Limb (tissue), 2 donors: ENCODE measurements around the gene ACOT9.
A peak's percentile ranks its signal among the peaks of the same experiment; 100 is the strongest.
"Not testable (repeated sequence)": the region's sequence is repeated elsewhere in the genome, so short reads cannot be mapped to it uniquely, and the experiment has no call there.

ENCODE experiments used
- DNase-seq, 2 donors: peaks; one replicate each; pipeline ENCODE4 v3.0.0-alpha.2; 2016; ENCODE audit errors: extremely low spot score in 2 of 2

ACOT9 gene

DNA sequence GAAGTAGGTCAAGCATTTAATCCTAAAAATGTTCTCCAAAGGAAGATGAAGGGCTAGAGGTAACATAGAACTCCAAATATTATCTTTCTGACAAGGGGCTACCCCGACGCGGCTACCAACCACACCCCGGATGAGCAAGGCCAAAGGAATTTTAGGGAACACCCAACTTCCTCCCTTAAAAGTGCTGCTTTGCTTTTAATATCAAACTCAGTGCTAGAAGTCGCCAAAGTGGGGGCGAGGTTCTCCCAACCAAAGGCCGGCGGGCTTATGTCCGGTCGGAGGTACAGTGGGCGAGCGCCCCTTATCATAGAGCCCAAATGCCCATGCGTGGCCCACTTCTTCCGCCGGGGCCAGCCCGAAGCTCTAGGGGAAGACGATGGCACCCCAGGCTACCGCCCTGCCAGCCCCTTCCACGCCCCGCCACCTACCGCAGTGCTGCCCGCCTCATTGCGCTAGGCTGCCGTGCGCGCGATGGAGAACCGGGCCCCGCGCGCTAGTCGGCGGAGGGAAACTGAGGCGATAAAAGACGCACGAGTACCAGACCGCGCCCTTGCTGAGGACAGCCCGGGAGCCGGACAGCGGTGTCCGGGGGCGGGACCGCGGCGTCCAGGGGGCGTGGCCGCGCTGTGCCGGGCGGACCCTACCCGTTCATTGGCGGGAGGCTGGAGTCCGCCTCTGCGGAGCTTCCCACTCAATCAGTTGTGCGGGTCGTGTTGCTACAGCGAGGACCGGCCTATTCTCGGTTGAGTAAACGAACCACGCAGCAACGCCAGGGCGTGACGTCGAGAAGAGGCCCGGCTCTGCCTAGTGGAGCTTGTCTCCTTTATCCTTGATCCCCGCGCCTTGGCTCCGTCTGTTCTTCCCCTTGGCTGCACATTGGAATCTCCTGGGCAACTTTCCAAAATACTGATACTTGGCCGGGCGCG, at the start of gene ACOT9:
Gene ACOT9, minus strand, starts transcription at position 580 of the 926 bp plus-strand sequence. Its CDS starts 132 bp downstream, at position 448.
- peak; percentile 84 to 88 for DNase-seq

DNA sequence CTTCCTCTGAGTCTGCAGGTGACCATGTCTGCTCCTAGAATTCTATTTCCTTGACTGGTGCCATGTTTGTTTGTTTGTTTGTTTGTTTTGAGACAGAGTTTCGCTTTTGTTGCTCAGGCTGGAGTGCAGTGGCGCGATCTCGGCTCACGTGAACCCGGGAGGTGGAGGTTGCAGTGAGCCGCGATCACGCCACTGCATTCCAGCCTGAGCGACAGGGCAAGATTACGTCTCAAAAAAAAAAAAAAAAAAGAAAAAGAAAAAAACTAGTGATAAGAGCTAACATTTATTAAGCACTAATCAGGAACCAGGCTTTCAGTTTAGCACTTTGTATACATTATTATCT, 47.0 kb upstream of the ACOT9 start:
- DNase-seq, result no peak

DNA sequence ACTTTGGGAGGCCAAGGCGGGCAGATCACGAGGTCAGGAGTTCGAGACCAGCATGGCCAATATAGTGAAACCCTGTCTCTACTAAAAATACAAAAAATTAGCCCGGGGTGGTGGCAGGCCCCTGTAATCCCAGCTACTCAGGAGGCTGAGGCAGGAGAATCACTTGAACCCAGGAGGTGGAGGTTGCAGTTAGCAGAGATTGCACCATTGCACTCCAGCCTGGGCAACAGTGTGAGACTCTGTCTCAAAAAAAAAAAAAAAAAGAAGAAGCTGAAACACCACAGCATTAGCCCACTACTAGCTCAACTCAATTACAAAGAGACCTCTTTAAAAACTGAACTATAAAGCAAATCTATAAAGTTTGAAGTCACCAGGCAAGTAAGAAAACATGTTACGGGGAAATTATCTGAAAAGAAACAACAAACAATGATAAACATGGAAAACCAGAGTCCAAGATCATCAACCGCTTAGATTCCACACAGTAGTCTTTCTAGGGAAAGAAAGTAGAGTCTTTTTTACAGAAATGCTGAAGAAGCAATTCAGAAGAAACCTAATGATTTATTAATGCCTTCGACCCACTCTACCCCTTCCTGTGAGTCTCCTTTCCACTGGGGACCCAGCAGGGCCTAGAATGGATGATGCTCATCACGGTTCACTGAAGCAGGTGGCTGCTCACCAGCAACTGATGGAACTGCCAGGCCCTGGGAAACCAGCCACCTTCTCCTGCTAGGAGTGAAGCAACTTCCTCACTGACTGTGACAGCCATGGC, 46.5 kb upstream of the ACOT9 start:
- DNase-seq, result no peak

- no peak for DNase-seq
Measured at GRCh38 chrX:23788946-23789345, 45.9 kb upstream of the ACOT9 start.

GRCh38 chrX:23788521-23788920, 45.4 kb upstream of the ACOT9 start:
- DNase-seq, result no peak

DNA sequence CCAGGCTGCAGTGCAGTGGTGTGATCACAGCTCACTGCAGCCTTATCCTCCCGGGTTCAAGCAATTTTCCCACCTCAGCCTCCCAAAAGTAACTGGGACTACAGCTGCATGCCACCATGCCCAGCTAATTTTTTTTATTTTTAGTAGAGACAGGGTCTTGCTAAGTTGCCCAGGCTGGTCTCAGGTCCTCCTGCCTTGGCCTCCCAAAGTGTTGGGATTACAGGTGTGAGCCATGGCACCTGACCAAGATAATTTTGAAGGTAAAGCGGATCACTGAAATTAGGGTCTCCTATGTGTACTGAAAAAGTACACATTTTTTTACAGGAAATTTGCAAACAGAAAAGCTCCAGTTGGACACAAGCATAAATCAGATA, 44.7 kb upstream of the ACOT9 start:
- DNase-seq, result no peak

- DNase-seq, result no peak
Measured at GRCh38 chrX:23786268-23786815, 43.3 kb upstream of the ACOT9 start.

GRCh38 chrX:23785580-23785979, 42.5 kb upstream of the ACOT9 start:
- DNase-seq, result no peak

DNA sequence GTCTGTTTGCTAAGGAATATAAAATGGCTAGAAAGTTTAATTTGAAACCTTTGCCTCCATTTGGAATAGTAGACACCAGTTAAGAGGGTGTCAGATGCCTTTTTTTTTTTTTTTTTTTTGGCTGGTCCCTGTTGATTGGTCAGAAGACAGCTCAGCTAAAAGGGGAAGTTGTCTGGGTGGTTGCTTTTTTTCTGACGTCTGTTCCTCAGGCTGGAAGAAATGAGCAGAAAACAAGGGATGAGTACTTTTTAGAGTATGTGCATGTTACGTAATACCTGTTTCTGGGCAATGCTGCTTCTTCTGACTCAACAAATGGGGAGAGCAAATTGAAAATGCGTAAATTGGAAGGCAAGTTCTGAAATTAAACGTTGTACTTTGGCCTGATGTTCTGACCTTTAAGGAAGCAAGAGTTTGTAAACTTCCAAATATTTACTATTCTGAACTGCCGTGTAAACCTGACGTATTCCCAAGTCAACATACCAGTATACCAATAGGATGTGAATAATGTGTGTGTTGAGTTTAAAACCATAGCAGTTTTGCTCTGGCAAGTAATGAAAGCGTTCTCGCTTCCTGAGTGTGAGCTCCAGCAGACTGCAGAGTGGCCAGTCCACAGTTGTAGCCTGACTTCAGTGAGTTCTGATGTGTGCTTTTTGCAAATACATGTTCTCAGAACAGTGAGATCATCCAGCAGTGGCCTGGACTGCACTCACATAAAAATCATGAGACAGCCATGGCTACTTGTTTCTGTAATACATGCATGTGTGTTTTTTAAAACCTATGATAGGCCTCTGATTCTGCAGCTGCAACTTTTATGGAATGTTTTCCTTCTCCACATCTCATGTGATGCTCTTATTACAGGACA, 41.6 kb upstream of the ACOT9 start:
- no peak for DNase-seq

DNA sequence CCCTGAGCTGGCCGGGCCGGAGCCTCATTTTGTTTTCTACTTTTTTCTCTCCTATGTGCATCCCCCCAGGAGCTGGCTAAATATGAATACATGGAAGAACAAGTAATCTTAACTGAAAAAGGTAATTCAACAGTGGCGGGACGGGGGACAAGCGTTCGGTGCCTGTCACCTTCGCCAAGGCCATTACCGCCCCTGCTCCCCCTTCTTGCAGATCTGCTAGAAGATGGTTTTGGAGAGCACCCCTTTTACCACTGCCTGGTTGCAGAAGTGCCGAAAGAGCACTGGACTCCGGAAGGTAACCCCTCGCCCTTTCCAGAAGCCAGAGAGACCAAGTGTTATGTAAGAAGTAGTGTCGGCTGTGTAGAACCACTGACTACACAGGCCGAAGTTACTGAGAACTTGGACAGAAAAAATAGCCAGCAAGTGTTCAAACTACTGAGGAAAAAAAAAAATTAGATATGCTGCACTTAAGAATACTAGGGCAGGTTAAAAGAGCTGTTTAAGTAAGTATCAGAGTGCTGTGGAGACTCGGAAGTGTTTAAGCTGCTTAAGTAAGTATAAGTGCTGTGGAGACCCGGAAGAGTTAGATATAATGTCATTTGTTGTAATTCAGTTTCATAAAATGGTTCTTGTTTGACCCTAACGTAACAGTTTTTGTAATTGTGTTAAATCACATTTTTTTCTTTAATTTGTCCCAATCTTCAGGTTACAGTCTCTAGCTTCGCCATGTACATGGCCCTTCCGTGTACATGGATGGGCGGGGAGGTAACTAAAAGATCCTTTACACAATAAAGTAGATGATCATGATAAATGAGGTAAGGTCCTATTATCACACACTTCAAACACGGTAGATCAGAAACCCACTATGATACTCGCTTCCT, 40.8 kb upstream of the ACOT9 start:
- peak in 1 of 2 donors; percentile 41 for DNase-seq

- peak; percentile 92 to 93 for DNase-seq
Measured at GRCh38 chrX:23782863-23783588, 40.0 kb upstream of the ACOT9 start, which contains the start of gene SAT1. Gene SAT1, plus strand, starts transcription at chrX:23783173. Its CDS starts 179 bp downstream, at chrX:23783352.

DNA sequence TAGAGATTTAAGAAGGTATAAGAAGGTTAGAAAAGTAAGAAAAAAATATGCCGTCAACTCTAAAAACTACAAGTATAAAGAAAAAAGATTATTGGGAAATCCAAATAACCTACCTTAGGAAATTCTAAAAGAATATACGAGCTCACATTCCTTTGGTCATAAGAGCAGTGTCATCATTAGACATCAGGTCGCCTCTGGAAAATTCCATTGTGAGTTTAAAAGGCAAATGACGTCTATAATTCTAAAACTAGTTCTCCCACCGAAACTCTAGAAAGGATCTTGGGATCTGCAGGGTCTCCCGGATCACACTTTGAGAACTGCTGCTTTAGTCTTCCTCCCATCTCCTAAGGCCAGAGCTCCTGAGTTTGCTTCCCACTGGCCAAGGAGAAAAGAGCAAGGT, 39.4 kb upstream of the ACOT9 start:
- DNase-seq, result no peak

DNA sequence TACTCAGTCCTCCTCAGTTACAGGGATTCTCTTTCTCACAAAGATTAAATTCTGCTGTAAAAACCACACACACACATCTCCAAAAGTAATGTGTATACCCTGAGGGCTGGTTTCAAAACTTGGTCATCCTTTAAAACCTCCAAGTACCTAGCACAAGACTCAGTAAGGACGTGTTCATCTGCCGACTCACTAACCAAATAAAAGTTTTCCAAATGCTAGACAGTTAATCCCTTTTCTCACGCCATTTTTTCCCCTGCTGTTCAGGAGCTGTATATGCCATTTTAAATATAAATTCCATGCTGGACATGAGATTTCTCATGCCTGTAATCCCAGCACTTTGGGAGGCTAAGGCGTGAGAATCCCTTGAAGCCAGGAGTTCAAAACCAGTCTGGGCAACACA, 35.9 kb upstream of the ACOT9 start:
- DNase-seq, result no peak

DNA sequence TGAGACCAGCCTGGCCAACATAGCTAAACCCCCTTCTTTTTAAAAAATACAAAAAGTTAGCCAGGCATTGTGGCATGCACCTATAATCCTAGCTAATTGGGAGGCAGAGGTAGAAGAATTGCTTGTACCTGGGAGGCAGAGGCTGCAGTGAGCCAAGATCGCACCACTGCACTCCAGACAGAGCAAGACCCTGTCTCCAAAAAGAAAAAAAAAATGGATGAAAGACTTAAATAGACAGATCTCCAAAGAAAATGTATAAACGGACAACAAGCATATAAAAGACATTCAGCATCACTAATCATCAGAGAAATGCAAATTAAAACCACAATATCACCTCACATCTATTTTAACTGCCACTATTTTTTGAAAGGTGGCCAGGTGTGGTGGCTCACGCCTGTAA, 33.3 kb upstream of the ACOT9 start:
- DNase-seq, result no peak

DNA sequence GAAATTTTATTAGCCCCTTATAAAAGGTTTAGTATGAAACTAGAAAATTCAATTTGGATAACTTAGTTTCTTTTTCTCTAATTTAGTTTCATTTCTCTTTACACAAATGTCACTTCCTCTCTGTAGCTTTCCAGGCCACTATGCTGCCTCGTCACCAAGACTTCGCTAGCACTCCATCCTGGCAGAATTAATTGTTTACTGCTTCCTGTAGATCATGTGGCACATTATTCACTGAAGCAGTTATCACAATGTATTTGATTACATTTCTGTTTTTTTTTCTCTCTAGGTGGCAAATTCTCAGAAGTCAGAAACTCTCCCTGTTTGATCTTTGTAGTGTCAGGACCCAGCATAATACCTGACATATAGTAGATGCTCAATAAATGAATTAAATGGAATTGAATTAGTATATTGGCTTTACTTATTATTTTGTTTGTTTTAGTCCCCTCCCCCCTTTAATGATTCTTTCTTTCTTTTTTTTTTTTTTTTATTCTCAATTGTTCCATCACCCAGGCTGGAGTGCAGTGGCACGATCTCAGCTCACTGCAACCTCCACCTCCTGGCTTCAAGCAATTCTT, 30.6 kb upstream of the ACOT9 start:
- no peak for DNase-seq

DNA sequence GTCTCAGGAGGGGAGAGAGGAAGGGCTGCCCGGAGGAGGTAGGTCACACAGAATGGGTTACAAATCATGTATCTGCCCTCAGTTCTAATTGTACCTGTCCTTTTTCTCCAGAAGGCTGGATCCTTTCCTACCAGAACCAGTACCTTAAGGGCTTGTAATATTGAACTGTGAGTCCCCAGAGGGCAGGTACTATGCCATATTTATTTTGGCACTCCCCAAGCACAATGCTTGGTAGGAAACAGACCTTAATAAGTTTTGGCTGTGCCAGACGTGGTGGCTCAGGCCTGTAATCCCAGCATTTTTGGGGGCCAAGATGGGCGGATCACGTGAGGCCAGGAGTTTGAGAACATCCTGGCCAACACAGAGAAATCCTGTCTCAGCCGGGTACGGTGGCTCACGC, 28.0 kb upstream of the ACOT9 start:
- not testable (repeated sequence) for DNase-seq

DNA sequence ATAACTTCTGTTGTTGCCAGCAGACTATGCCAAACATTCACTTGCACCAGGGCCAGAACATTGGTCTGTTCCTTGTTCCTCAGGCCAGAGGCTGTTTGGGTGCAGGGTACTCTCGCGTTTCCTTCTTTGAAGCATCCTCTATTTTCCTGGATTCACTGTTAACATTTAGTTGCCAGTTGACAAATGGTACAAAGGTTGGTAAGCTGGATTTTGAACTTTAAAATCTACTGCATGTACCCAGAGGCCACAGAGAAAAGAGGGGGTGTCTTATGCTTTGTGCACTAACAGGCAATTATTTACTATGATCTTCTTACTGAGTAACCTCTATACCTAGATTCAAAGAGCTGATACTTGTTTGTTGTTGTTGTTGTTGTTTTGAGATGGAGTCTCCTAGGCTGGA, 27.1 kb upstream of the ACOT9 start:
- no peak for DNase-seq

- DNase-seq, result no peak
Measured at GRCh38 chrX:23766650-23767551, 23.8 kb upstream of the ACOT9 start.
